ENCODE data around the gene SLC39A11. TPM values are rescaled to one million over a fixed set of nuclear protein-coding genes. Genes with fewer than 3 reads are reported as not detected.

The SLC39A11 gene
- total RNA-seq, 1 experiment from 2014 or later: 15.2 TPM

DNA sequence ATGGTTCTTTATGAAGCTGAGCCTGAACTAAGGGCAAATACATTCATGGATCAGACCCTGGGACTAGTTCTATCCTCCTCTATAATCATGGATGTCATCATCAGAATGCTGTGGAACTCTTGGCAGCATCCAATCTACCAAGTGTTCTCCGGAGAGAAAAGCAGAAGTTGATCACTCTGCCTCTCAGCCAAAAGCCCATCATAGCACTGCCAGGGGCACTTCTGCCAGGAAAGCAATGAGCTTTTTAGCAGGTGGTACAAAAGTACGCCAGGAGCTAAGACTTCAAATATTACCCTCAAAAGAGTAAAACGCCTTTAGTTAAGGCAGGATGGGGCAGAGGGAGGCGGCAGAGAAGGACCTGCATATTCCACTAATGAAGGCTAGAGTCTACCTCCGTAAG, 279.0 kb downstream of the SLC39A11 start:
- Mint-ChIP-seq H3K36me3 (ENCODE audit: insufficient read depth in 1 of 3, low read depth in 3 of 3) (peaks cover 0 to 12% (median 10%) of the 10 kb centered on the region in 3 experiments; a peak in 6 of 7 replicates), H3K4me3 (no peak overlapping the region), H3K4me1 (no peaks in the 10 kb centered on the region), H3K27me3 (ENCODE audit: low read depth) (no peaks in the 10 kb centered on the region), H3K27ac (no peak overlapping the region), H3K9me3 (peaks cover 11 to 20% of the 10 kb centered on the region in 2 experiments; a peak in 4 of 5 replicates)
- Histone ChIP-seq H3K27ac (ENCODE audit: insufficient read length, low read depth, low read length) (no peak overlapping the region), H4K8ac (replicated peaks; ENCODE audit: insufficient read length, low read depth, low read length) (no peak overlapping the region), H2BK5ac (ENCODE audit: insufficient read length, low read length) (no peak overlapping the region), H3K23me2 (ENCODE audit: insufficient read length, low read depth, low read length, poor library complexity, severe bottlenecking) (no peaks in the 10 kb centered on the region), H4K5ac (ENCODE audit: insufficient read length, low read depth, low read length) (no peak overlapping the region), H2AK5ac (ENCODE audit: insufficient read length, low read length) (no peak overlapping the region), H2AFZ (ENCODE audit: low read length) (no peak overlapping the region), H2BK120ac (ENCODE audit: low read depth, low read length, poor library complexity, severe bottlenecking) (no peak overlapping the region), H2BK20ac (ENCODE audit: low read depth, low read length, poor library complexity, severe bottlenecking) (no peak overlapping the region), H3K56ac (ENCODE audit: insufficient read length, low read depth, low read length) (no peak overlapping the region), H3K4me2 (ENCODE audit: insufficient read depth, insufficient read length, low read length) (no peak overlapping the region), H3K18ac (ENCODE audit: insufficient read length, low read depth, low read length) (no peak overlapping the region), H3K27me3 (ENCODE audit: insufficient read depth, low read length) (no peaks in the 10 kb centered on the region; the same call in 1 of the 2 replicates), H4K20me1 (ENCODE audit: control insufficient read depth, insufficient read depth, insufficient read length) (no peaks in the 10 kb centered on the region), H3K9me3 (ENCODE audit: control insufficient read depth, low read depth, low read length) (no peaks in the 10 kb centered on the region), H3K4me1 (ENCODE audit: insufficient read depth, low read length) (no peaks in the 10 kb centered on the region), H3K23ac (ENCODE audit: insufficient read length, low read depth, low read length) (no peak overlapping the region), H3K79me2 (ENCODE audit: insufficient read depth, low read length) (no peaks in the 10 kb centered on the region), H2BK15ac (ENCODE audit: low read depth, low read length) (no peak overlapping the region), H3K4ac (ENCODE audit: low read depth, low read length) (no peak overlapping the region), H3K14ac (ENCODE audit: insufficient read depth, low read length) (no peak overlapping the region), H4K91ac (ENCODE audit: insufficient read length, low read depth, low read length) (no peak overlapping the region), H3K79me1 (ENCODE audit: insufficient read depth, low read depth, low read length, poor library complexity, severe bottlenecking) (no peaks in the 10 kb centered on the region), H2BK12ac (ENCODE audit: insufficient read length, low read depth, low read length) (no peak overlapping the region), H3T11ph (ENCODE audit: low read length) (no peak overlapping the region), H3K9ac (ENCODE audit: extremely low read depth, insufficient read length, low read length) (no peak overlapping the region)
- no peak for DNase-seq
- no CpG with 5 or more reads among the region's 5 CpGs for WGBS (ENCODE audit: extremely low coverage, insufficient read length, low lambda C conversion rate)
- TF ChIP-seq, protein P1, sequence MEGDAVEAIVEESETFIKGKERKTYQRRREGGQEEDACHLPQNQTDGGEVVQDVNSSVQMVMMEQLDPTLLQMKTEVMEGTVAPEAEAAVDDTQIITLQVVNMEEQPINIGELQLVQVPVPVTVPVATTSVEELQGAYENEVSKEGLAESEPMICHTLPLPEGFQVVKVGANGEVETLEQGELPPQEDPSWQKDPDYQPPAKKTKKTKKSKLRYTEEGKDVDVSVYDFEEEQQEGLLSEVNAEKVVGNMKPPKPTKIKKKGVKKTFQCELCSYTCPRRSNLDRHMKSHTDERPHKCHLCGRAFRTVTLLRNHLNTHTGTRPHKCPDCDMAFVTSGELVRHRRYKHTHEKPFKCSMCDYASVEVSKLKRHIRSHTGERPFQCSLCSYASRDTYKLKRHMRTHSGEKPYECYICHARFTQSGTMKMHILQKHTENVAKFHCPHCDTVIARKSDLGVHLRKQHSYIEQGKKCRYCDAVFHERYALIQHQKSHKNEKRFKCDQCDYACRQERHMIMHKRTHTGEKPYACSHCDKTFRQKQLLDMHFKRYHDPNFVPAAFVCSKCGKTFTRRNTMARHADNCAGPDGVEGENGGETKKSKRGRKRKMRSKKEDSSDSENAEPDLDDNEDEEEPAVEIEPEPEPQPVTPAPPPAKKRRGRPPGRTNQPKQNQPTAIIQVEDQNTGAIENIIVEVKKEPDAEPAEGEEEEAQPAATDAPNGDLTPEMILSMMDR (conservative IDR thresholded peaks at IDR 0.05): no peak
